Dedifferentiated amniotic fluid mesenchymal stem cell (primary cell): ENCODE measurements around the gene PPP1R9B.
A peak's percentile ranks its signal among the peaks of the same experiment; 100 is the strongest.

ENCODE experiments used
- DNase-seq: peaks from one replicate; pipeline ENCODE4 v3.0.0-alpha.2; 2016; ENCODE audit errors: extremely low spot score

The PPP1R9B gene

GRCh38 chr17:50127697-50128361 is 22.6 kb downstream of the PPP1R9B start:
- no peak for DNase-seq

GRCh38 chr17:50125420-50125997 is 25.0 kb downstream of the PPP1R9B start:
- DNase-seq, result no peak

- no peak for DNase-seq
Measured at GRCh38 chr17:50123649-50124349, 26.7 kb downstream of the PPP1R9B start.

- DNase-seq, result no peak
Measured at GRCh38 chr17:50122945-50123344, 27.5 kb downstream of the PPP1R9B start.

- DNase-seq, result no peak
Measured at GRCh38 chr17:50120475-50121253, 29.8 kb downstream of the PPP1R9B start.

GRCh38 chr17:50118828-50119218 is 31.7 kb downstream of the PPP1R9B start:
- DNase-seq, result no peak

GRCh38 chr17:50118076-50118827 is 32.2 kb downstream of the PPP1R9B start:
- DNase-seq, result no peak

GRCh38 chr17:50117202-50118051 is 33.0 kb downstream of the PPP1R9B start:
- no peak for DNase-seq

GRCh38 chr17:50115756-50116155 is 34.7 kb downstream of the PPP1R9B start:
- no peak for DNase-seq

- peak; percentile 60 for DNase-seq
Measured at GRCh38 chr17:50114849-50115357, 35.6 kb downstream of the PPP1R9B start.

GRCh38 chr17:50114401-50114800 is 36.1 kb downstream of the PPP1R9B start:
- no peak for DNase-seq

- no peak for DNase-seq
Measured at GRCh38 chr17:50113624-50114320, 36.7 kb downstream of the PPP1R9B start.

- DNase-seq, result no peak
Measured at GRCh38 chr17:50112694-50113093, 37.8 kb downstream of the PPP1R9B start.

GRCh38 chr17:50111673-50112655 is 38.5 kb downstream of the PPP1R9B start:
- DNase-seq, result no peak

GRCh38 chr17:50110591-50111349 is 39.7 kb downstream of the PPP1R9B start:
- no peak for DNase-seq

GRCh38 chr17:50109785-50110184 is 40.7 kb downstream of the PPP1R9B start:
- DNase-seq, result no peak

- DNase-seq, result no peak
Measured at GRCh38 chr17:50109207-50109606, 41.3 kb downstream of the PPP1R9B start.

- DNase-seq, result no peak
Measured at GRCh38 chr17:50108556-50108955, 41.9 kb downstream of the PPP1R9B start.
